Common myeloid progenitor, CD34-positive (primary cell): ENCODE measurements around the gene SYNE1.
A peak's percentile ranks its signal among the peaks of the same experiment; 100 is the strongest.

Experiments used
- CTCF ChIA-PET: fragments of 350-600 bp; sonication (Branson Sonifier 250); formaldehyde crosslinking; loops from one replicate; lab custom pipeline; 2021; ENCODE audit warnings: antibody characterized with exemption; lab: Charles Lee
- POLR2A ChIA-PET: fragments of 350-600 bp; sonication (Branson Sonifier 250); formaldehyde crosslinking; loops from one replicate; lab custom pipeline; 2021; ENCODE audit warnings: antibody characterized with exemption; lab: Charles Lee
- DNase-seq, 3 donors: peaks; one replicate each; pipeline versions ENCODE4 v3.0.0 to v3.0.0-alpha.2; 2013
- H3K27ac ChIP-seq, 2 experiments: 1 replicate in 1 of 2; 2 replicates in 1 of 2; pipeline ENCODE4 v1.7.0; 2013; ENCODE audit warnings: inconsistent platforms in 2 of 2, low read length in 2 of 2, mild to moderate bottlenecking in 2 of 2, low read depth in 1 of 2, moderate library complexity in 1 of 2; ENCODE audit not compliant: severe bottlenecking in 2 of 2, insufficient read depth in 1 of 2, poor library complexity in 1 of 2
- H3K27me3 ChIP-seq, 5 experiments: replicated peaks in 2 of 5; 1 replicate in 3 of 5; 2 replicates in 2 of 5; pipeline versions ENCODE4 v1.6.1 to v1.7.0; 2013; ENCODE audit warnings: low read length in 4 of 5, mild to moderate bottlenecking in 2 of 5, moderate library complexity in 2 of 5, inconsistent platforms in 1 of 5; ENCODE audit not compliant: insufficient read depth in 5 of 5, control insufficient read depth in 4 of 5
- H3K36me3 ChIP-seq, 4 experiments: 1 replicate in 2 of 4; 2 replicates in 2 of 4; pipeline versions ENCODE4 v1.6.1 to v1.7.0; 2013; ENCODE audit warnings: low read length in 3 of 4, control low read depth in 1 of 4, mild to moderate bottlenecking in 1 of 4; ENCODE audit not compliant: control insufficient read depth in 4 of 4, insufficient read depth in 4 of 4
- H3K4me1 ChIP-seq, 4 experiments: 1 replicate in 3 of 4; 2 replicates in 1 of 4; pipeline versions ENCODE4 v1.6.1 to v1.7.1; 2013; ENCODE audit warnings: low read length in 3 of 4, mild to moderate bottlenecking in 3 of 4, control low read depth in 1 of 4, inconsistent platforms in 1 of 4, moderate library complexity in 1 of 4; ENCODE audit not compliant: control insufficient read depth in 4 of 4, insufficient read depth in 4 of 4; ENCODE audit errors: control extremely low read depth in 1 of 4
- H3K4me3 ChIP-seq, 7 experiments: 1 replicate in 4 of 7; 2 replicates in 3 of 7; pipeline versions ENCODE4 v1.5.1 to v1.7.0; 2013; ENCODE audit warnings: mild to moderate bottlenecking in 7 of 7, low read length in 6 of 7, moderate library complexity in 6 of 7, inconsistent platforms in 2 of 7, low read depth in 2 of 7, control low read depth in 1 of 7; ENCODE audit not compliant: insufficient read depth in 4 of 7, control insufficient read depth in 1 of 7; ENCODE audit errors: extremely low read depth in 1 of 7
- H3K9me3 ChIP-seq, 5 experiments: 1 replicate in 4 of 5; 2 replicates in 1 of 5; pipeline versions ENCODE4 v1.6.1 to v1.7.1; 2013; ENCODE audit warnings: low read length in 4 of 5, mild to moderate bottlenecking in 2 of 5, inconsistent platforms in 1 of 5, low read depth in 1 of 5, moderate library complexity in 1 of 5; ENCODE audit not compliant: control insufficient read depth in 4 of 5, insufficient read depth in 2 of 5; ENCODE audit errors: control extremely low read depth in 1 of 5
- WGBS: methylation state at CpG from one replicate; pipeline ENCODE4 v1.1.5; 2013; ENCODE audit not compliant: insufficient coverage; 5-methylcytosine and 5-hydroxymethylcytosine counted together

The SYNE1 gene

GRCh38 chr6:152587473-152587872 lies 49.7 kb downstream of the SYNE1 start:
- H3K27ac ChIP-seq = no peak overlapping the region
- CTCF ChIA-PET = interaction anchor here (1.2 to 1.6 kb wide), 3 partner anchors 9 to 55 kb away, joined by 3 to 4 read pairs (median 3); no protein-coding TSS in a partner anchor
- POLR2A ChIA-PET = interaction anchor here (0.8 kb wide), 1 partner anchor 20 kb away, joined by 3 read pairs; no protein-coding TSS in a partner anchor
- no peak overlapping the region for H3K4me3 ChIP-seq
- H3K36me3 ChIP-seq = no peaks in the 10 kb centered on the region
- H3K4me1 ChIP-seq = peaks cover 0 to 20% (median 11%) of the 10 kb centered on the region in 4 experiments
- DNase-seq = peak; percentile 62 to 77 (median 71)
- H3K9me3 ChIP-seq = peaks cover 0 to 8% (median 0%) of the 10 kb centered on the region in 5 experiments
- no peaks in the 10 kb centered on the region for H3K27me3 ChIP-seq
- no CpG with 5 or more reads among the region's 1 CpG for WGBS

GRCh38 chr6:152585236-152585635 lies 51.9 kb downstream of the SYNE1 start:
- H3K4me1 ChIP-seq = peaks cover 0 to 20% (median 11%) of the 10 kb centered on the region in 4 experiments
- no CpG with 5 or more reads among the region's 3 CpGs for WGBS
- DNase-seq = no peak
- H3K4me3 ChIP-seq = no peak overlapping the region
- H3K27me3 ChIP-seq = no peaks in the 10 kb centered on the region
- POLR2A ChIA-PET = no interaction called here
- no peaks in the 10 kb centered on the region for H3K9me3 ChIP-seq
- CTCF ChIA-PET = interaction anchor here (1.4 kb wide), 1 partner anchor 99 kb away, joined by 3 read pairs; no protein-coding TSS in a partner anchor
- no peaks in the 10 kb centered on the region for H3K36me3 ChIP-seq
- no peak overlapping the region for H3K27ac ChIP-seq

GRCh38 chr6:152583888-152584287 lies 53.3 kb downstream of the SYNE1 start:
- H3K36me3 ChIP-seq = no peaks in the 10 kb centered on the region
- ChIA-PET POLR2A (no interaction called here), CTCF (interaction anchor here (1.4 kb wide), 1 partner anchor 98 kb away, joined by 3 read pairs; no protein-coding TSS in a partner anchor)
- no peaks in the 10 kb centered on the region for H3K9me3 ChIP-seq
- H3K27ac ChIP-seq = no peak overlapping the region
- no peak for DNase-seq
- peaks cover 0 to 20% (median 11%) of the 10 kb centered on the region in 4 experiments for H3K4me1 ChIP-seq
- H3K4me3 ChIP-seq = no peak overlapping the region
- no CpG with 5 or more reads among the region's 3 CpGs for WGBS
- no peaks in the 10 kb centered on the region for H3K27me3 ChIP-seq

GRCh38 chr6:152576525-152576924 lies 60.6 kb downstream of the SYNE1 start:
- no peak overlapping the region for H3K27ac ChIP-seq
- CTCF ChIA-PET = no interaction called here
- 100% methylated on average over 1 of the region's 1 CpG for WGBS

GRCh38 chr6:152575621-152576150 lies 61.5 kb downstream of the SYNE1 start:
- peaks cover 0 to 3% (median 2%) of the 10 kb centered on the region in 4 experiments for H3K4me1 ChIP-seq
- H3K27me3 ChIP-seq = no peaks in the 10 kb centered on the region
- H3K36me3 ChIP-seq = no peaks in the 10 kb centered on the region
- no peaks in the 10 kb centered on the region for H3K9me3 ChIP-seq
- ChIA-PET CTCF (interaction anchor here (1.4 kb wide), 2 partner anchors 23 to 94 kb away, joined by 3 to 5 read pairs; no protein-coding TSS in a partner anchor), POLR2A (no interaction called here)
- whole genome bisulfite sequencing = 43% methylated on average over 3 of the region's 4 CpGs
- peak in 2 of 3 donors; percentile 13 to 14 for DNase-seq
- H3K27ac ChIP-seq = no peak overlapping the region
- peak overlapping the region in 1 of 7 experiments; percentile 8 for H3K4me3 ChIP-seq

More at GRCh38 chr6:152576525-152576924, 60.6 kb downstream of the SYNE1 start:
- DNase-seq = no peak
- POLR2A ChIA-PET = no interaction called here
- peaks cover 0 to 3% (median 2%) of the 10 kb centered on the region in 4 experiments for H3K4me1 ChIP-seq
- H3K9me3 ChIP-seq = no peaks in the 10 kb centered on the region
- H3K4me3 ChIP-seq = no peak overlapping the region
- no peaks in the 10 kb centered on the region for H3K27me3 ChIP-seq
- no peaks in the 10 kb centered on the region for H3K36me3 ChIP-seq

- CTCF ChIA-PET = interaction anchor here (1.4 kb wide), 2 partner anchors 22 to 94 kb away, joined by 3 to 5 read pairs; no protein-coding TSS in a partner anchor
- H3K9me3 ChIP-seq = no peaks in the 10 kb centered on the region
- H3K27ac ChIP-seq = no peak overlapping the region
- DNase-seq = no peak
- peaks cover 0 to 3% (median 2%) of the 10 kb centered on the region in 4 experiments for H3K4me1 ChIP-seq
- POLR2A ChIA-PET = no interaction called here
- no peaks in the 10 kb centered on the region for H3K27me3 ChIP-seq
- H3K4me3 ChIP-seq = no peak overlapping the region
- WGBS = 78% methylated on average over 1 of the region's 2 CpGs
- H3K36me3 ChIP-seq = no peaks in the 10 kb centered on the region
These were observed 62.0 kb downstream of the SYNE1 start for GRCh38 chr6:152575161-152575560.

GRCh38 chr6:152573762-152574161 lies 63.4 kb downstream of the SYNE1 start:
- Histone ChIP-seq H3K36me3 (no peaks in the 10 kb centered on the region), H3K27me3 (no peaks in the 10 kb centered on the region), H3K4me3 (no peak overlapping the region), H3K27ac (no peak overlapping the region), H3K9me3 (no peaks in the 10 kb centered on the region), H3K4me1 (peaks cover 0 to 3% (median 2%) of the 10 kb centered on the region in 4 experiments)
- DNase-seq = no peak
- CTCF ChIA-PET = interaction anchor here (1.0 kb wide), 1 partner anchor 22 kb away, joined by 3 read pairs; no protein-coding TSS in a partner anchor
- 100% methylated on average over 1 of the region's 2 CpGs for WGBS
- POLR2A ChIA-PET = no interaction called here
